Common myeloid progenitor, CD34-positive (primary cell): ENCODE data around the gene SRM.

Experiments
- CTCF ChIA-PET: fragments of 350-600 bp; sonication (Branson Sonifier 250); formaldehyde crosslinking; loops from one replicate; lab custom pipeline; 2021; ENCODE audit warnings: antibody characterized with exemption; lab: Charles Lee
- POLR2A ChIA-PET: fragments of 350-600 bp; sonication (Branson Sonifier 250); formaldehyde crosslinking; loops from one replicate; lab custom pipeline; 2021; ENCODE audit warnings: antibody characterized with exemption; lab: Charles Lee
- DNase-seq, 3 donors: peaks; one replicate each; pipeline versions ENCODE4 v3.0.0 to v3.0.0-alpha.2; 2013
- H3K27ac ChIP-seq, 2 experiments: 1 replicate in 1 of 2; 2 replicates in 1 of 2; pipeline ENCODE4 v1.7.0; 2013; ENCODE audit warnings: inconsistent platforms in 2 of 2, low read length in 2 of 2, mild to moderate bottlenecking in 2 of 2, low read depth in 1 of 2, moderate library complexity in 1 of 2; ENCODE audit not compliant: severe bottlenecking in 2 of 2, insufficient read depth in 1 of 2, poor library complexity in 1 of 2
- H3K27me3 ChIP-seq, 5 experiments: replicated peaks in 2 of 5; 1 replicate in 3 of 5; 2 replicates in 2 of 5; pipeline versions ENCODE4 v1.6.1 to v1.7.0; 2013; ENCODE audit warnings: low read length in 4 of 5, mild to moderate bottlenecking in 2 of 5, moderate library complexity in 2 of 5, inconsistent platforms in 1 of 5; ENCODE audit not compliant: insufficient read depth in 5 of 5, control insufficient read depth in 4 of 5
- H3K36me3 ChIP-seq, 4 experiments: 1 replicate in 2 of 4; 2 replicates in 2 of 4; pipeline versions ENCODE4 v1.6.1 to v1.7.0; 2013; ENCODE audit warnings: low read length in 3 of 4, control low read depth in 1 of 4, mild to moderate bottlenecking in 1 of 4; ENCODE audit not compliant: control insufficient read depth in 4 of 4, insufficient read depth in 4 of 4
- H3K4me1 ChIP-seq, 4 experiments: 1 replicate in 3 of 4; 2 replicates in 1 of 4; pipeline versions ENCODE4 v1.6.1 to v1.7.1; 2013; ENCODE audit warnings: low read length in 3 of 4, mild to moderate bottlenecking in 3 of 4, control low read depth in 1 of 4, inconsistent platforms in 1 of 4, moderate library complexity in 1 of 4; ENCODE audit not compliant: control insufficient read depth in 4 of 4, insufficient read depth in 4 of 4; ENCODE audit errors: control extremely low read depth in 1 of 4
- H3K4me3 ChIP-seq, 7 experiments: 1 replicate in 4 of 7; 2 replicates in 3 of 7; pipeline versions ENCODE4 v1.5.1 to v1.7.0; 2013; ENCODE audit warnings: mild to moderate bottlenecking in 7 of 7, low read length in 6 of 7, moderate library complexity in 6 of 7, inconsistent platforms in 2 of 7, low read depth in 2 of 7, control low read depth in 1 of 7; ENCODE audit not compliant: insufficient read depth in 4 of 7, control insufficient read depth in 1 of 7; ENCODE audit errors: extremely low read depth in 1 of 7
- H3K9me3 ChIP-seq, 5 experiments: 1 replicate in 4 of 5; 2 replicates in 1 of 5; pipeline versions ENCODE4 v1.6.1 to v1.7.1; 2013; ENCODE audit warnings: low read length in 4 of 5, mild to moderate bottlenecking in 2 of 5, inconsistent platforms in 1 of 5, low read depth in 1 of 5, moderate library complexity in 1 of 5; ENCODE audit not compliant: control insufficient read depth in 4 of 5, insufficient read depth in 2 of 5; ENCODE audit errors: control extremely low read depth in 1 of 5
- WGBS: methylation state at CpG from one replicate; pipeline ENCODE4 v1.1.5; 2013; ENCODE audit not compliant: insufficient coverage; 5-methylcytosine and 5-hydroxymethylcytosine counted together

SRM gene

DNA sequence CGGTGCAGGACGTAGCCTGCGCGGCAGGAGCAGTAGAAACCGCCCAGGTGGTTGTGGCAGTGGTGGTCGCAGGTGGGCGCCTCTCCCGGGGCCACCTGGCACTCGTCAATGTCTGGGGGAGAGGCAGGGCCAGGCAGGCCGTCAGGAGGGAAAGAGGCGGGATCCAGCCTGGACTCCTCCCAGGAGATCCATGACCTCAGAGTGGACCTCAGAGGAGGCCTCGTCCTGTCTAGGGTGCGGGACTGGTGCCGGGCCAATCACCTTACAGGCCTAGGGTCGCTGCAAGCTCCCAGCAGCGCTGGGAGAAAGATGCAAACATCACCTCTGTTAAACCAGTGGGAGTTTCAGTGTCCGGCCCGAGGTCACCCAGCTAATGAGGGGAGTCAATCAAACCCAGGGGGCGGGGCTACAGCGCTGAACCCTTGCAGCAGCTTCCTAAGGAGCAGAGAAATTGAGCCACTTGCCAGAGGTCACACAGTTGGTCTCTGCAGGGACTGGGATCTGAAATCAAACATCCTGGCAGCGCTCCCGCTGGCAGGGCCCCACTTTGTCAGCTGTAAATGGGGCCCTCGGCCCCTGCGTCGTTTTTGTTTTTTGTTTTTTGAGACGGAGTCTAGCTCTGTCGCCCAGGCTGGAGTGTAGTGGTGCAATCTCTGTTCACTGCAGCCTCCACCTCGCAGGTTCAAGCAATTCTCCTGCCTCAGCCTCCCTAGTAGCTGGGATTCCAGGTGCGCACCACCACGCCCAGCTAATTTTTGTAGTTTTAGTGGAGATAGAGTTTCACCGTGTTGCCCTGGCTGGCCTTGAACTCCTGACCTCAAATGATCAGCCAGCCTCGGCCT lies 14.2 kb downstream of the SRM start:
- H3K9me3 ChIP-seq: no peaks in the 10 kb centered on the region
- no peak overlapping the region for H3K4me3 ChIP-seq
- DNase-seq: no peak
- H3K27me3 ChIP-seq: no peaks in the 10 kb centered on the region
- H3K4me1 ChIP-seq: no peaks in the 10 kb centered on the region
- WGBS: 82% methylated on average over 27 of the region's 32 CpGs
- ChIA-PET CTCF (interaction anchor here (1.1 to 1.3 kb wide), 2 partner anchors 8 to 11 kb away, joined by 3 to 6 read pairs; no protein-coding TSS in a partner anchor), POLR2A (no interaction called here)
- no peak overlapping the region for H3K27ac ChIP-seq
- no peaks in the 10 kb centered on the region for H3K36me3 ChIP-seq

DNA sequence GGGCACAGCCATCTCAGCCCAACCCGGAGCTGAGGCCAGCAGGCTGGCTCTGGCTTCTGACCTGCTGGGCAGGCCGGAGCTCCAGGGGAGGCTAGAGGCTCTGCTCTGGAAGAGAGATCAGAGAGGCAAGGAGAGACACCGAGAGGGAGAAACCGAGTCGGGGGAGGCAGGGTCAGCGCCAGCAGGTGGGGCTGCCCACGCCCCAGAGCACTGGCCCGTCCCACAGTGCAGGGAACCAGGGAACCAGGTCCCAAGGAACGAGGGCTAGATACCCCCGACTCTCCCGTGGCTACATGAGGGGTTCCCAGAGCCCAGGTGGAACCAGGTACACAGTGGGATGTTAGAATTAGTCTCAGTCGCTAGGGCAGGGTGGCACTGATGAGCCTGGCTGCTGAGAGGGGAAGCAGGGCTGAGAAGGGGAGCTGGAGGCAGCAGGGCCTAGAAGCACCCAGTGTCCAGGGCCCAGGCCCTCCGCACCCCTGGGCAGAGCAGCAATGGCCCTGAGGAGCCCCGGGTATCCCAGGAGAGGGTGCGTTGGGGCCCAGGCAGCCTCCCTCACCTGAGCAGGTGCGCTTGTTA lies 14.9 kb downstream of the SRM start:
- no peak overlapping the region for H3K27ac ChIP-seq
- H3K27me3 ChIP-seq: peaks cover 0 to under 1% (median 0%) of the 10 kb centered on the region in 5 experiments
- no peak for DNase-seq
- no peaks in the 10 kb centered on the region for H3K36me3 ChIP-seq
- no peak overlapping the region for H3K4me3 ChIP-seq
- H3K4me1 ChIP-seq: no peaks in the 10 kb centered on the region
- no peaks in the 10 kb centered on the region for H3K9me3 ChIP-seq
- POLR2A ChIA-PET: no interaction called here
- 99% methylated on average over 14 of the region's 16 CpGs for WGBS
- CTCF ChIA-PET: no interaction called here

DNA sequence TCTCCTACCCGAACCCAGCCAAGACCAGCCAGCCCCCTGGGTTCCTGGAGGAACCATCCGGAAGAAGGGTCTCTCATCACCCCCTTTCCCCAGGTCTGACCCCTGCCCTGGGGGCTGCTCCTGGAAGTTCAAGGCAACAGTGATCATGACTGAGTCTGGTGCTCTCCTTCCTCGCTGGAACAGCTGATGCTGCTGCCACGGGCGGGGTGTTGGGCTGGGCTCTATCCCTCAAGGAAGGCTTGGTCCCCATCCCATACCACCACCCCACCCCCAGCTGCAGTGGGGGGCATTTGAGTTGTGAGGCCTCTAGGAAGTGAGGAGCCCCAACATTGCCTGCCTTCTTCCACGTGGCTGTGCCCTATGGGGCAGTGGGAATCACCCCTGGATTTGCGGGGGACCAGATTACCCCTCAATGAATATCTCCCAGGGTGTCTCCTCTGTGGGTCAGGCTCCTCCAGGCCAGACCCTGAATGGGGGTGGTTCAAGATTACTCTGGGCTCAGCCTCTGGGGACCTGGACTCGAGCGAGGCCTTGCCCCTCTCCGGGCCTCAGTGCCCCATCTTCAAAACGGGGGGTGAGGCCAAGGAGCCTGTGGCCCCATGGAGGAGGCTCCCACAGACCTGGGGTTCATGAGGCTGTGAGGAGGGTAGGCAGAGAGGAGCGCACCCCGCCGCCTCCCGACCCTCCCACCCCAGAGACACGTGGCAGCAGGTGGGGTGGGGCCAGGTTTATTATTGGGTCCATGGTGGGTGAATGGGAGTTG lies 15.6 kb downstream of the SRM start:
- peaks cover 0 to 3% (median 0%) of the 10 kb centered on the region in 5 experiments for H3K27me3 ChIP-seq
- H3K27ac ChIP-seq: no peak overlapping the region
- POLR2A ChIA-PET: no interaction called here
- no peaks in the 10 kb centered on the region for H3K36me3 ChIP-seq
- CTCF ChIA-PET: no interaction called here
- DNase-seq: no peak
- no peak overlapping the region for H3K4me3 ChIP-seq
- 86% methylated on average over 9 of the region's 16 CpGs for WGBS
- H3K9me3 ChIP-seq: no peaks in the 10 kb centered on the region
- H3K4me1 ChIP-seq: no peaks in the 10 kb centered on the region

DNA sequence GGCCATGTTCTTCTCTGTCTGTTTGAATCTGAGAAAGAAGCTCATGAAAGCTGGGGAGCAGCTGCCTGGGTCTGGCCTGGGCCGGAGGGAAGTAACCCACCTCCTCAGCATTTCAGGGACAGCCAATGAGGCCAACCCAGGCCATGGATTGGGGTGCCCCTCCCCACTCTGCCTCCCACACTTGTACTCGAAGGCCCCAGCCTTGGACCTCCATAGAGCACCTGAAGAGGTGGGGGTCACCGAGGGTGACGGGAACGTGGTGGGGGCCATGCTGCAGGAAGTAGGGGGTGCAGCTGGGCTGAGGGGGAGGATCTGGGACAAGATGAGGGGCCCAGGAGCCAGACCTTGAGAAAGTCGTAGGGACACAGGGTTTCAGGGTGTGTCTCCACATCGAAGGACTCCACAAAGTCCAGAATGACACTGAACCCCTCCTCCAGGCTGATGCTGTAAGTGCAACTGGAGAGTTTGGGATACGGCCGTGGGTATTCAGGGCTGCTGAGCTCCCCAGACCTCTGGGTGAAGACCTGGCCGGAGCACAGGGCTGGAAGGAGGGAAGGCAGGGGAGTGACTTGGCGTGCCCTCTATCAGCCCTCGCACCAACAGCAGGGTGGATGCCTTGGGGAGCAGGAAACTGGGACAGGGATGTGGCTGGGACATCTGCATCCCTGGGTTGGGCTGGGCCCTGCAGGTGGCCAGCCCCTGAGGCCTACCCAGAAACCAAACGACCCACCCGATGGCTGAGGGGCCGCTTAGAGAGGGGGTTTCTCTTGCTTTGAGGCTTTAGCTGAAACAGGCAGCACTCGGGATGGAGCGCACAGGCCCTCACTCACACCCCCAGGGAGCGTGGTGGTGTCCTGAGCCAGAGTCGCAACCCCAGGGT lies 16.6 kb downstream of the SRM start:
- Histone ChIP-seq H3K9me3 (no peaks in the 10 kb centered on the region), H3K36me3 (no peaks in the 10 kb centered on the region), H3K4me3 (no peak overlapping the region), H3K27ac (no peak overlapping the region), H3K4me1 (no peaks in the 10 kb centered on the region), H3K27me3 (peaks cover 0 to 3% (median 0%) of the 10 kb centered on the region in 5 experiments)
- no peak for DNase-seq
- 86% methylated on average over 16 of the region's 19 CpGs for whole genome bisulfite sequencing
- POLR2A ChIA-PET: interaction anchor here (0.7 kb wide), 1 partner anchor 12 kb away, joined by 3 read pairs; no protein-coding TSS in a partner anchor
- CTCF ChIA-PET: interaction anchor here (1.6 kb wide), 1 partner anchor 277 kb away, joined by 3 read pairs; no protein-coding TSS in a partner anchor

DNA sequence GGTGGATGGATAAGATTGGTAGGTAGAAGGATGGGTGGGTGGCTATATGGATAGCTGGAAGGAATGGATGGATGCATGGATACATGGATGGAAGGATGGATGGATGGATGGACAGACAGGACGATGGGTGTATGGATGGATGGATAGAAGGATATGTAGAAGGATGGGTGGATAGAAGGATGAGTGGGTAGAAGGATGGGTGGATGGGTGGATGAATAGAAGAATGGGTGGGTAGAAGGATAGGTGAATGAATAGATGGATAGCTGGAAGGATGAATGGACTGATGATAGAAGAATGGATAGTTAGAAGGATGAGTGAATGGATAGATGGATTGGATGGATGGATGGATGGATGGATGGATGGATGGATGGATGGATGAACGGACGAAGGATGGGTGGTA lies 17.8 kb downstream of the SRM start:
- H3K27me3 ChIP-seq: peaks cover 0 to 3% (median 0%) of the 10 kb centered on the region in 5 experiments
- WGBS: 91% methylated on average over 3 of the region's 3 CpGs
- ChIA-PET CTCF (interaction anchor here (1.6 kb wide), 1 partner anchor 278 kb away, joined by 3 read pairs; no protein-coding TSS in a partner anchor), POLR2A (no interaction called here)
- H3K9me3 ChIP-seq: no peaks in the 10 kb centered on the region
- H3K4me3 ChIP-seq: no peak overlapping the region
- no peaks in the 10 kb centered on the region for H3K36me3 ChIP-seq
- no peak for DNase-seq
- H3K4me1 ChIP-seq: peaks cover 0 to 2% (median 0%) of the 10 kb centered on the region in 4 experiments
- H3K27ac ChIP-seq: no peak overlapping the region

DNA sequence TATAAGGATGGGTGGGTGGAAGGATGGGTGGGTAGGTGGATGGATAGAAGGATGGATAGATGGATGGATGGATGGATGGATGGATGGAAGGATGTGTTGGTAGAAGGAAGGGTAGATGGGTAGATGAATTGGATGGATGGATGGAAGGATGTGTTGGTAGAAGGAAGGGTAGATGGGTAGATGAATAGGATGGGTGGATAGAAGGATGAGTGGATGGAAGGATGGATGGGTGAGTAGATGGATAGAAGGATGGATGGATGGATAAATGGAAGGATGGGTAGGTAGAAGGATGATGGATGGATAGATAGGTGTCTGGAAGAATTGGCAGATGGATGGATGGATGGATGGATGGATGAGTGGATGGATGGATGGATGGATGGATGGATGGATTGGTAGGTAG lies 18.8 kb downstream of the SRM start:
- ChIA-PET POLR2A (no interaction called here), CTCF (interaction anchor here (0.8 to 1.2 kb wide), 2 partner anchors 16 to 54 kb away, joined by 3 read pairs; no protein-coding TSS in a partner anchor)
- H3K4me3 ChIP-seq: no peak overlapping the region
- no peaks in the 10 kb centered on the region for H3K36me3 ChIP-seq
- H3K4me1 ChIP-seq: peaks cover 0 to 2% (median 0%) of the 10 kb centered on the region in 4 experiments
- H3K27me3 ChIP-seq: peaks cover 0 to 3% (median 0%) of the 10 kb centered on the region in 5 experiments
- DNase-seq: no peak
- H3K9me3 ChIP-seq: no peaks in the 10 kb centered on the region
- no peak overlapping the region for H3K27ac ChIP-seq
